RPMI7951 (cell line): ENCODE data around the gene PTPRT. TPM values are rescaled to one million over a fixed set of nuclear protein-coding genes. Genes with fewer than 3 reads are reported as not detected.
A peak's percentile ranks its signal among the peaks of the same experiment; 100 is the strongest.

Source experiments
- DNase-seq: peaks from one replicate; pipeline ENCODE4 v3.0.0-alpha.2; 2012; ENCODE audit warnings: low read depth
- total RNA-seq: library from RNA; depleted of rRNA; stranded (reverse); fragments of >200 nt; shearing (Covaris generic); gene quantifications from 2 replicates; pipeline ENCODE4 v1.2.3, GENCODE V29; 2014

PTPRT gene
- total RNA-seq, 1 experiment from 2014 or later: not detected

DNA sequence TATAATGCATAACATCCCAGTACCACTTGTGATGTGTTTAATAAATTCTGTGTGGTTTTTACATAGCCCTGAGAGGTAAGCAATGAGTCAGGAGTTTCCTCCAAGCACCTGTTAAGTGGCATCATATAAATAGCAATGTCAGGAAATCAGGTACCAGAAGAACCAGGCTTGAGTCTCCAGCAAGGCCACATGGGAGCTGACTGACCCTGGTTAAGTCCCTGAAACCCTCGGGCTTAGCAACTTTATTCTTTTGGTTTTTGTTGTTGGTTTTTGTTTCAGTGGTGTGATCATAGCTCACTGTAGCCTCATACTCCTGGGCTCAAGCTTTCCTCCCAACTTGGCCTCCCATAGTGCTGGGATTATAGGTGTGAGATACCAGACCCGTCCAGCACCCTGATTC lies 70.0 kb downstream of the PTPRT start:
- DNase-seq: no peak

DNA sequence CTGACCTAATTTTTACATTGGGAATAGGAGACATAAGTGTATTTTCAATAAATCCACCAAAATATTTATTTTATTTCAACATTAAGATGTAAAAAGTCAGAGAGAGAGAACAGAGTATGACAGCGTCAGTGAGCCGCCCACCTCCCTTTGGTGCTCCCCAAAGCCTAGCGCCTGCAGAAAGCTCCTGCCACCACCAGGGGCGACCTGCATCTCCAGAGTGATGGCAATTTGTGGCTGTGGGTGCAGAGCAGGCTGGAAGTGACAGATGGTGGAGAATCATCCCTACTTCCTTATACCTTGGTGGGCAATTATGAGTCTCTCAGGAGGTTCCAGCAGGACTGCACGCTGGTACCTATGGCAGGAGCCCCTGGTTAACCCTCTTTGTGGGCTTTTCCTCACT lies 87.3 kb downstream of the PTPRT start:
- no peak for DNase-seq

DNA sequence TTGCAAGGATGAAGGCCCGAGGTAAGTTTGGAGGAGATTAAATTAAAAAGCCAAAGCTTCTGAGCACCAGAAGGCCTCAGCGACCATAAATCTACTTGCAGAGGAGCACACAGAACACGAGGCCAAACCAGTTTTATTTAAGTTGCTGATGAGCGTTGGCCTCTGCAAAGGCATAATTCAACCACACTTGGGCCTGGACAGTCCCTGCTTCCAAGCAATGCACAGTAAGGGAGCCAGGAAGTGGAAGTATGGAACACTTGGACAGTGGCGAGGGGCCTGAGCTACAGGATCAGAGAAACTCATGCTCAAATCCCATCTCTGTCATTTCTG lies 92.8 kb downstream of the PTPRT start:
- no peak for DNase-seq

DNA sequence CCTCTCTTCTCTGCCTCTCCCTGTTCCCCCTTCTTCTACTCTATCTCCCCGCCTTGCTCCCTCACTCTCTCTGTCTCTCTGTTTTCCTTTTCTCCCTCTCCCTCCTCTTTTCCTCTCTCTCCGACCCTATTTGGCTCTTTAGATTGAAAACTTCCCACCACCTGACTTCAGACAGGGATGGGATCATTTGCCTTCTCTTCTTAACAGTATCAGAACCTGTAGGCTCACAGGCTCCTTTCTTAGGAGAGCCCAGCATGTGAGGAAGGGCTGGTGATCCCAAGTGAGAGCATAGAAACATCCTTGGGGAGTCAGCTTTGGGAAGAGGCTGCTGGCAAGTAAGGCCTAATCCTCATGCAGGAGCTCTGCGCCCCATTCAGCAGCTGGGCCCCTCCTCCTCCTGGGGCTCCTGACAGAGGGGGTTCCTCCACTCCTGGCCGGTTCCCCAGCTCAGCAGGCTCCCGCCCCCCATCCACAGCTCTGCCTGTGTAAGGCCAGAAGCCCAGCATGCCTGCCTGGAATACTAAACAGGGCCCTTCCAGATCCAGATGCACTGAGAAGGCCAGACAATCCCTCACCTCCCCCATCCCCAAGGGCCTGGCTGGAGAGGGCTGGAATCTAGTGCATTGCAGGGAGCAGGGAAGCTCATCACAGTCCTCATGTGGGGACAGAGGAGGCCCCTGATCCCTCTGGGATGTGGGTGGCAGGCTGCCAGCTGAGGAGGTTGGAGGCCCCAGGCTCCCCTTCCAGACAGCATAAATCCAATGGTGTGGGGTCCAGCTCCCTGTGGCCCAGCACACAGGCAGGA lies 93.4 kb downstream of the PTPRT start:
- DNase-seq: no peak

DNA sequence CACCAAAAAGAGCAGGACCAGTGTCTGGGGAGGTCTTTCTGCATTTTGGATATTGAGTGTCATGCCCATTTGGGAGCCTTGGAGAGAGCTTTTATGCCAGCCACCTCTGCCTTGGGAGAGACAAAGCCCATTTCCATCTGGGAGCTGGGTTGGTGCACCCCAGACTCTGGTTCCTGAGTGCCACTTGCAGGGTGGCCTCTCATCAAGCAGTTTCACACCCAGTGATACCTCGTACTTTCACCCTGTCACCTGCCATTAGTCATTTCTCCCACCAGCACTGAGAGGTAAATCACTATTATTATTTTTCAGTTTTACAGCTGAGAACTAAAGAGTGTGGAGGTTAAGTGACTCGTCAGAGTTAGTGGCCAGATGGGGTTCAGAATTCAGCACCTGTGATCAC lies 94.7 kb downstream of the PTPRT start:
- DNase-seq: no peak

DNA sequence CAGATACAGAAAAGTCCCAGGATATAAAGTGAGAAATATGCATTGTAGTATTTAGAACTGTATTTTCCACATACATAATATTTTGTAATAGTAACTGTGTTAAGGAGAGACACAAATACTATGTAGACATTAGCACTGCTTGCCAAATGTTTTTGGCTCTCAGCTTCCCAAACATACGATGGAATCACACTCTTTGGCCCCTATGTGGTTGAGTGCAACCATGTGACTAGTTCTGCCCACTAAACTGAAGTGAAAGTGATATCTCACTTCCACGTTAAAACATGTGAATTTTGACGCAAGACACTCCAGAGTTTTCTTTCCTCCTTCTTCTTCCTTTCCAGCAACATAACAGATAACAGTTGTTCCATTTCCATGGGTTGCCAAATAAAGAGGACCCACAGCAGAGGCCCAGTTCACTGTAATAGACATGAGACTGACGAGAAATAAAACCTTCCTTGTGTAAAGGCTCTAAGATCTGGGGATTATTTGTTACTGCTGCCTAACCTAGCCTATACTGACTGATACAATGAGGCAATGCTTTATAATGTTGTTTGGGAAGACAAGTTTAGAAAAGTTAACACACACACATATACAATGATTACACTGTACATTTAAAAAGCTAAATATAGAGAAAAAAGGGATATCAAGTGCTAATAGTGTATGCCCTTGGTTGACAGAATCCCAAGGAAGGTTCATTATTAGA lies 97.2 kb downstream of the PTPRT start:
- DNase-seq: no peak

DNA sequence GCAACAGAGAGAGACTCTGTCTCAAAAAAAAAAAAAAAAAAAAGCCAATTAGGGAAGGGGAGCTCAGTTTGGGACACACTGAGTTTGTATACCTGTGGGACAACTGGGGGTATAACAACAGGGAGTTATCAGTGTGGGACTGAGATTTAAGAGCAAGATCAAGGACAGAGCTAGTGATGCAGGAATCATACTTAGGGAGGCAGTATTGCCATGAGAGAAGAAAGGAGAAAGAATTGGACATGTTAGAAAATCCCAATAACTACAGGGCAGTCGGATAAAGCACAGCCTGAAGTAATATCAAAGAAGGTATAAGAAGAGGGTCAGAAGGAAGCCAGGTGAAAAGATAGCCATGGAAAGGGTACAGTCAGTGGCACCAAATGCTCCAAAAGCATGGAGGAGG lies 121.2 kb downstream of the PTPRT start:
- DNase-seq: no peak

DNA sequence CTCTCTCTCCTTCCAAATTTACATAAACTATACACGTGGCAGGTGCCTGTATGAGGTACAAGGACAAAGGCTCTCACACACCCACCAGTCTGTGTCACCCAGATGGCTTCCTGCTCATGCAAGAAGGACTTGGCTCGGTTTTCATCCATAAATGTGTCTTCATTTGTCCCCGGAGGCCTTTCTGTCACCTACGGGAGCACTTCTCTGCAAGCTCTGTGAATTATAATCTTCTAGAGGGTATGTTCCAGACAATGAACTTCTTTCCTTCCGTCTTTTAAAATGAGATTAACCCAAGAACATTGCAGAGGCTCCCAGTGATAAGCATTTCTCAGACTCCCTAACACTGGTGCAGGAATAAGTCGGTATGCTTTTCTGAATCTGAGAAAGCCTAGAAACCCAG lies 123.6 kb downstream of the PTPRT start:
- DNase-seq: no peak

DNA sequence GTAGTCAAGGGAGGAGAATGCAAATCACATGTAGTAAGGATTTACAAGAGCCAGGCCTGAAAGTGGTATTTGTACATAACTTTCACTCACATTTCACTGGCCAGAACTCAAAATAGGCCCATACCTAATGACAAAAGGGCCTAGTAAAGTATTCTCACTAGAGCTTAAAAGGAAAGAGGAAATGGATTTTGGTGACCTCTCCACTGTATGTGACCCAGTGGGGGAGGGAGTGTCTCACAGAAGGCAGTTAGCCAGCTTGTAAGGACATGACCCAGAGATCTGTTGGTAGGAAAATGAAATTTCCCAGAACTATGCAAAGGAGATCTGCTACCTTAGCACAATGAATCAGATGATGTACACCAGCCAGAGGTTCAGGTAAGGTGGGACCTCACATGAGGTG lies 124.4 kb downstream of the PTPRT start:
- DNase-seq: no peak

DNA sequence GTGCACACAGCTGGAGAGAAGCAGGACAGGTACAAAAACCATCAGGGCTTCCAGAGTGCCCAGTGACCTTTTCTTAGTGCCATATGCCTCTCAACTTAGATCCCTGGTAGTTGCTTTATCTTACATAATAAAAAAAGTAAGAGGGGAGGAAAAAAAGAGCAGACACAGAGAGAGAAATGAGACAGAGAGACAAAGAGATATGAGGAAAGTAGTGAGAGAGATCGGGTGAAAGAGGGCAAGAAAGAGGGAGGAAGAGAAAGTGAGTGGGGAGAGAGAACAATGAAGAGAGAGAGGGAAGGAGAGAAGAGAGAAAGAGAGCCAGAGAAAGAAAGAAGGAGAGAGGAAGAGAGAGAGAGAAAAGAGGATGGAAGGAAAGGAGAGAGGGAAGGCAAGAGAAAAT lies 131.6 kb downstream of the PTPRT start:
- DNase-seq: no peak

DNA sequence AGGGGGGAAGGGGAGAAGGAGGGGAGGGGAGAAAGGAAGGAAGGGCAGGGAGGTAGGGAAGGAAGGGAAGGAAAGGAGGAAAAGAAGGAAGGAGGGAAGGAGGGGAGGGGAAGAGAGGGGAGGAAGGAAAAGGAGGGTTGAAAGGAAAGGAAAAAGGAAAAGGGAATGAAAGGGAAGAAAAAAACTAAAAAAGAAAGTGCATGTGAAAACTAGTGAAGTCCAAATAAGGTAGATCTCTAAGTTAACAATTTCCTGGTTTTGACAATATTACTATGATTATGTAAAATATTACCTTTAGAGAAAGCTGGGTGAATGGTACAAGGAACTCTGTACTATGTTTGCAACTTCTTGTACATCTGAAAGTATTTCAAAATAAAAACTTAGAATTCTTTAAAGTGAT lies 132.4 kb downstream of the PTPRT start:
- DNase-seq: no peak

DNA sequence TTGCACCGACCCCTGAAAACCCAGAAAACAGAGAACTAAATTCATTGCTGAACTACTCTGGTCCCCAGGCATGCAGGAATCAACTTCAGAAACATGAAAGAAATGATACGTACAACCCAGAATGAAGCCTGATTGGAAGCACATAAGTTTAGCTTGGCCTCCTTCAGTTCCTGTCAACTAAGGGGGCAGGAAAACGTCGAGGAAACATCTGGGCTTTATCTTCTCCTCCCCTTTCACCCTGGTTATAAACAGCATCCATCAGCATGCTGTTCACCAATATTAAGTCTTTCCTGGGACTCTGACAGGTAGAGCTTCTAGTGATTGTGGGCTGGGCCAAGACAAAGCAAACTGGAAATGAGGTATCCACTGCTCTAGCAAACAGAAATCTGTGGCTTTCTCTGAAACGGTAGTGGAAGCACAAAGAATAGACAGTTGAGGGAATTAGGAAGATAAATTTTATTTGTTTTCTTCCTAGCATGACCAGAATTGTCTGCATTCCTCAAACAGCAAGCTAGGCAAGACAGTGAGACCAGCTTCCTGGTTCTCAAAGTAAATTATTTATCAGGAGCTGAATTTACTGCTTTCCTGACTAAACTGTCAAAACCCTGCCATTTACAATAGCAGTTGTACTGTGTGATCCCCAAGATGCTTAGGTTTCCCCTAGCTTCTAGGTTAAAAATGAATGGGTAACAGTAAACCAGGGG lies 134.4 kb downstream of the PTPRT start:
- DNase-seq: no peak

DNA sequence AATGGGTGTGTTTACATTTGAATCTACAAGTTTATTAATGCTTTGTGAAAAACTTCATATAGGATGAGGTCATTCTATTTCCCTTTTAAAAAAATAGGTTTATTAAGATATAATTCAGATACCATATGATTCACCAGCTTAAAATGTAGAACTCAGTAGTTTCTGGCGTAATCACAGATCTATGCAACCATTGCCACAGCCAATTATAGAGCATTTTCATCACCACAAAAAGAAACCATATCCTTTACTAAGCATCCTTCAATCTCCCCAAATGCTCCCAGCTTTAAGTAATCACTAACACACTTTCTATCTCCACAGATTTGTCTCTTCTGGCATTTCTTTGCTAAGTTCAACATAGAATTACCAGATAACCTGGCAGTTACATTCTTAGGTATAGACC lies 137.2 kb downstream of the PTPRT start:
- no peak for DNase-seq

DNA sequence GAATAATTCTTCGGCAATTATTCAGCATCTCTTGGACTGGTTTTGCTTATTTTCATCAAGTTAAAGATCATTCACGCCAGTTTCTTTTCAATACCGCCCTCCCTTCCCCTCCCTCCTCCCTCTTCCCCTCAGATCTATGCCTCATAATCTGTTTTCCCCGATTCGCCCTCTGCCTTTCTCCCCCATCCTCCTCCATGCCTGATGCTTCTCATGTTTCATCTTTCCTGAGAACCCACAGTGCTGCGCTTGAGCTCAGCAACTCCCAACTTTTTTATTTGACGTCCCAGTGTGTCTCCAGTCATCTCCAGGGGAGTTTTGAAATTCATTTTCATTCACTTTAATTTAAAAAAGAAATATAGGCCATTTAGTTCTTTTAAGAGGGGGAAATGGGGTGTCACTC lies 142.7 kb downstream of the PTPRT start:
- no peak for DNase-seq

DNA sequence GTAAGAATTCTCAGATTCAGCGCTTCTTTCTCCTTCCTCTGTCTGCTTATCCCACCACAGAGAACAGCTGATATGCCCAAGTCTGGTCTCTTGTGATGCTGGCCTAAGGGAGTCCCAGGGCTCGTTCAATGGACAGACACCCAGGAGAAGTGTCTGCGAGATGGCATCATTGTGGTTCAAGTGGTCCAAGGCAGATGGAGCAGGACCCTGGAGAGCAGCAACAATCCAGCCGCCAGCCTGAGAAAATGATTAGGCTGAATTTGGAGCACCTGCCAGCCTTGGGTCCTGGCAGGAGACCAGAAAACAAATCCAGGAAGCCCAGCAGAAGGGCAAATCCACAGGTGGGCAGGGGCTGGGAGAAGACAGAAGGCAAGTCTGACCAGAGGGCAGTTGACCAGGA lies 145.8 kb downstream of the PTPRT start:
- DNase-seq: no peak

DNA sequence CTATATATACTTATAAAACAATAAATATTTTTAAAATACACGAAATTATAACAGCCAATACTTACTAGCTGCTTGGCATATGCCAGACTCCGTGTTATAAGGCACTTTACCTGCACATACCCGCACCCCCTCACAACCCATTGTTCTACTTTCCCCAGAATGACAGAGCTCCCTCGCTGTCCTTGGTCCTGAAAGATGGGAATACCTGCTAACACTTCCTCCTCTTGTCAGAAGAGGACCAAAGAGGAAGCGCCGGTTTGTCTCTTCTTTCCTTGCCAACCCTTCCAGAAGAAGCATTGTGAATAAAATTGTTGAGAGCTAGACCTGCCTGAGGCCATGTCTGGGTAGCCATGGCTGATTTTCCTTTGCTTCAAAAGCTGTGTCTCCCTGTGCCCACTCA lies 149.3 kb downstream of the PTPRT start:
- peak; percentile 2 for DNase-seq

DNA sequence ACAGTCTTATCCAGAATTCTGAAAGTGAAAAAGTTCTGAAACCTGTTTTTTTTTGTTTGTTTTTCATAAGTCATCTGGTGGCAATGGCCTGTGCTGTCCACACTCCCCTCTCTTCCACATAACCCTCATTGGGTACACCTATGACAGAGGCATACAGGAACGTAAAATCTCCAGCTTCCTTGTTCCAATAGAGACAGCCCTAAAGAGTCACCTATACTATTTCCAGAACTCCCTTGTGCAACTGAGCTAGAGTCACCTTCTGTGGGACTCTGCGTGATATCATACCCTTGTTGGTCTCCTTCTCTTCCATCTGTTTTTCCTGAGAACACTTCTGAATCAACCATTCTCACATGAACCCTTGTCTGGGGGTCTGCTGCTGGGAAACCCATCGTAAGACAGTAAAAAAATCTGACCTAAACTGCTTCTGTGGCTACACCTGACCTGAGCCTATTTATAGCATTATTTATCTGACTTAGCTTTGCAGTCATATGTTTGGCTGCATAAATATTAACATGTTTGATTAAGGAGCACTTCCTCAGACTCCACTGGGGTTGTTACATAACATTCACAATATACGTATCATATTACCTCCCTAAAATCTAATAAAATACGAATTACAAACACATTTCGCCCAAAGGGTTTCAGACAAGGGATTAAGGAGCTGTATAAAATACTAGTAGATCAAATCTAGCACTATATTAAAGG lies 151.9 kb downstream of the PTPRT start:
- no peak for DNase-seq

DNA sequence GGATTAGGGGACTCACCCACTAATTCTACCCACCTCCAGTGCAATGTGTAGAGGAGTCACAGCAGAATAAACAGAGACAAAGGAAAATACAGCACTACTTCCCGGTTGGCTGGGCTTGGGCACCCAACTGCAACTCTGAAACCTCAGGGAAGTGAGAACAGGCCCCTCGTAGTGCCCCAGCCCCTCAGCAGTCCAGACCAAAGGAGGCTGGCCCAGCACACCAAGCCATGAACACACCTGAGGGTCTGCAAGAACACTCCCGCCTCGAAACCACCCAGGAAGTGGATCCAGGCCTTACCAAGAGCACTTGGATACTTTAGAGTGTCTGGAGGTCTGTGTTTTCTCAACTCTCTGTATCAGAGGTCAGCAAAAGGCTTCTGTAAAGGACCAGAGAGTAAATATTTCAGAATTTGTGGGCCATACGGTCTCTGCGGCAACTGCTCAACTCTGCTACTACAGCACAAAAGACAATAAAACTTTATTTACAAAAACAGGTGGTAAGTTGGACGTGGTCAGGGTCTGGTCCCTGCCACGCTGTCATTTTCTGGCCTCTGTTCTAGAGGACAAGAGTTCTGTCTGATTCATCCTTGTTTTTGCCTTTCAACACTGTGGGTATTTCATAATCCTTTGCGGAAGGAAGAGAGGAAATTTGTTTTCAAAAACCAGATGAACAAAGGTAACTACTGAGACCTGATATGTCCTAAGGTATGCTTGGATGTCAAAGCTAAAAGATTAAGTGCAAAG lies 154.6 kb downstream of the PTPRT start:
- DNase-seq: no peak

DNA sequence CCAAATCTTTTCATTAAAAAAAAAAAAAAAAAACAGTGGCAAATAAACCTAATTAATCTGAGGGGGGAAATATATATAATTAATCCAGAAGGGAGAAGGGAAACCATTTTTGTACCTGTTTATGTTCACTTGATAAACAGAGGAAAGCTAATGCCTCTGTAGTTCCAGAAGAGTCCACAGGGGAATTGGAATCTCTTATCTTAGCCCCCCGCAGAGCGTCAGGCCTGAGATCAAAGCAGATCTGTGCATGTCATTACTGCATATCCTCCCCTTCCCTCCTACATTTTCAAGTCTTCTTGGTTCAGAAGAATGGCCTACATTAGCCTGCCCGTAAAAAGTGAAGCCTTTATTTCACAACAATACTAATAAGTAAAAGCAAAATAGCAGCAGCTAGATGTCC lies 157.2 kb downstream of the PTPRT start:
- DNase-seq: no peak

DNA sequence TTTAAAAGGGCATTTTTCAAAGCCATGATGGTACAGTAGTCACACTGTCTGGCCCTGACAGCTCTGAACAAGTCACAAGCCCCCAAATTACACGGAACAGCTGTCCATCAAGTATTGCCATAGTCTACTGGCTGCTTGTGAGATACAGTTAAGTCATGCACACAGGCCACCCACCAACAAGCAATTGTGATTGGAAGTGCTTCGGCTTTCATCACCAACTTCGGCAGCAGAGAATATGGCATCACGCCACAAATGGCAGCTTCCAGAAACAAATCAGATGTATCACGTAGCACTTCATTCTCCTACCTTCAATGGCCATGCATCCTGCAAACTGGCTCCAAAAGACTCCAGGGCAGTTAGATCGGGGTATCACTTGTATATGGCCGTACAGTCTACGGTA lies 160.5 kb downstream of the PTPRT start:
- DNase-seq: no peak

DNA sequence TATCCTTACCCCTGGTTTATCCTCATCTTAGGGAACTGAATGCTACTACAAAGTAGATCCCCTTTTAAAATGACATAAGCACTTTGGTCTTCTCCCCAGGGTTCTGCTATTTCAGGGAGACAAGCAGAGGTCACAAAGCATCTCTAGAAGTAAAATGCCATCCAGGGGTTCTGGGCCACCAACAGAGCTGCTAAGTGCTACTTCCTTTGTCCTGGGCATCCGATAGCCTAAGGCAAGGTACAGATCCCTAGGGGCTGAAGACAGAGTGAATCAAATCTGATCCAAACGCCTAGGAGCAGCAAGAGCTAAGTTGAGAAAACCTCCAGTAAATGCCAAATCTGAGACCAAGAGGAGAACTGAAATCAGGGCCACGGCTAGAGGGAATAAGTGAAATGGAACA lies 161.2 kb downstream of the PTPRT start:
- no peak for DNase-seq

DNA sequence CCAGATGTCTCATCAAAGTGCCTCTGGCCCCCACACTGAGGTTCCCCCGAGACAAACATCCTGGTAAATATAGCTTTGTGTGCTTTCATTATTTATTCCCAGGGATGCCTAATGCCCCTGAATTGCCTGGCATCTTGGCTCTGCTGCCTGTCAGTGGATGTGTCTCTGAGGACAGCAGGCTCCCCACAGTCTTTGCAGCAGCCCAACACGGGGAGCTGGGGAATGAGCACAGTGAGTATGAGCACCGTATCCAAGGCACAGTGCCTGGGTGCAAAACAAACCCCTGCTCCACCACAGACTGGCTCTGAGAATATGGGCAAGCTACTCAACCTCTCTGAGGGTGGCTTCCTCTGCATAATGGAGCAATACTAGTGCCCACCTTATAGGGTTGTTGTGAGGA lies 165.9 kb downstream of the PTPRT start:
- DNase-seq: no peak
